ENCODE measurements around the gene SLC34A2. TPM values are rescaled to one million over a fixed set of nuclear protein-coding genes. Genes with fewer than 3 reads are reported as not detected.
A peak's percentile ranks its signal among the peaks of the same experiment; 100 is the strongest.

SLC34A2 gene
- total RNA-seq, 1 donor from 2014 or later: 0.32 TPM

DNA sequence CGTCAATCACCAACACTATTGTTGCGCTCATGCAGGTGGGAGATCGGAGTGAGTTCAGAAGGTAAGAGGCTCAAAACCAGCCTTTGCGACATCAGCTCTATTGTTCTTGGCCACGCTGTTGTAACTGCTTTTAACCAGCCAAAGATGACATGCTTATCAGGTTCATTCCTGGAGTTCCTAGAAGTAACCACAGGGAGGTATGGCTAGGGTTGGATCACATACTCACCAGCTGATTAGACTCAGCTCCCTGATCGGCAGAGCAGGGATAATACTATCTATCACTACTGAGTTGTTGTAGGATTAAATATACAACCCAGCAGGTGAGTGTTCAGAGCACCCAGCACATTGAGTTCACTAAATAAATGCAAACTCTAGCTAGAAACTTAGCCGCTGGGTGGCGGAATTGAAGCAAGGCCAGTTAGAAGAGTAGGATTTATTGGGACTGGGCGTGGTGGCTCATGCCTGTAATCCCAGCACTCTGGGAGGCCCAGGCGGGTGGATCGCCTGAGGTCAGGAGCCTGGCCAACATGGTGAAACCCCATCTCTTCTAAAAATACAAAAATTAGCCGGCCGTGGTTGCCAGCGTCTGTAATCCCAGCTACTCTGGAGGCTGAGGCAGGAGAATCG, 12.4 kb downstream of the SLC34A2 start:
- no peak overlapping the region for H2AFZ ChIP-seq (ENCODE audit: low read depth, low read length)
- no peak for FAIRE-seq
- peaks cover 5% of the 10 kb centered on the region for H3K9me3 Mint-ChIP-seq (ENCODE audit: unreplicated experiment)
- H3K27ac Mint-ChIP-seq (ENCODE audit: unreplicated experiment): no peak overlapping the region
- H3K4me1 ChIP-seq (ENCODE audit: insufficient read depth, low read length): peaks cover 5% of the 10 kb centered on the region
- H3K27me3 ChIP-seq (ENCODE audit: insufficient read depth, low read length): peaks cover 2% of the 10 kb centered on the region
- H3K4me3 Mint-ChIP-seq (ENCODE audit: unreplicated experiment): no peak overlapping the region
- no peak for TF ChIP-seq EZH2 (IDR thresholded peaks at IDR 0.05; ENCODE audit: insufficient read depth, low read length)
- TF ChIP-seq, protein P1, sequence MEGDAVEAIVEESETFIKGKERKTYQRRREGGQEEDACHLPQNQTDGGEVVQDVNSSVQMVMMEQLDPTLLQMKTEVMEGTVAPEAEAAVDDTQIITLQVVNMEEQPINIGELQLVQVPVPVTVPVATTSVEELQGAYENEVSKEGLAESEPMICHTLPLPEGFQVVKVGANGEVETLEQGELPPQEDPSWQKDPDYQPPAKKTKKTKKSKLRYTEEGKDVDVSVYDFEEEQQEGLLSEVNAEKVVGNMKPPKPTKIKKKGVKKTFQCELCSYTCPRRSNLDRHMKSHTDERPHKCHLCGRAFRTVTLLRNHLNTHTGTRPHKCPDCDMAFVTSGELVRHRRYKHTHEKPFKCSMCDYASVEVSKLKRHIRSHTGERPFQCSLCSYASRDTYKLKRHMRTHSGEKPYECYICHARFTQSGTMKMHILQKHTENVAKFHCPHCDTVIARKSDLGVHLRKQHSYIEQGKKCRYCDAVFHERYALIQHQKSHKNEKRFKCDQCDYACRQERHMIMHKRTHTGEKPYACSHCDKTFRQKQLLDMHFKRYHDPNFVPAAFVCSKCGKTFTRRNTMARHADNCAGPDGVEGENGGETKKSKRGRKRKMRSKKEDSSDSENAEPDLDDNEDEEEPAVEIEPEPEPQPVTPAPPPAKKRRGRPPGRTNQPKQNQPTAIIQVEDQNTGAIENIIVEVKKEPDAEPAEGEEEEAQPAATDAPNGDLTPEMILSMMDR (IDR thresholded peaks at IDR 0.05; ENCODE audit: insufficient read depth, low read depth, low read length): no peak
- peak; percentile 63 for DNase-seq (ENCODE audit: low read depth)
- no peaks in the 10 kb centered on the region for H3K36me3 ChIP-seq (ENCODE audit: insufficient read depth, low read length)
- peaks cover 15% of the 10 kb centered on the region for H3K4me1 Mint-ChIP-seq (ENCODE audit: low read depth, unreplicated experiment)
- no peaks in the 10 kb centered on the region for H3K9me3 ChIP-seq (ENCODE audit: insufficient read depth, low read depth, low read length)
- H3K79me2 ChIP-seq (ENCODE audit: insufficient read depth, low read length): no peaks in the 10 kb centered on the region
- H4K20me1 ChIP-seq (ENCODE audit: insufficient read depth, low read length): no peaks in the 10 kb centered on the region
- no peak overlapping the region for H3K4me3 ChIP-seq (ENCODE audit: insufficient read depth, low read depth, low read length)
- H3K27me3 Mint-ChIP-seq (ENCODE audit: low read depth, unreplicated experiment): peaks cover 57% of the 10 kb centered on the region
- no peak overlapping the region for H3K27ac ChIP-seq (ENCODE audit: low read depth, low read length)
- no peak overlapping the region for H3K9ac ChIP-seq (ENCODE audit: low read length)
- no peak overlapping the region for H3K4me2 ChIP-seq (ENCODE audit: low read length)
- H3K36me3 Mint-ChIP-seq (ENCODE audit: low read depth, unreplicated experiment): no peaks in the 10 kb centered on the region

DNA sequence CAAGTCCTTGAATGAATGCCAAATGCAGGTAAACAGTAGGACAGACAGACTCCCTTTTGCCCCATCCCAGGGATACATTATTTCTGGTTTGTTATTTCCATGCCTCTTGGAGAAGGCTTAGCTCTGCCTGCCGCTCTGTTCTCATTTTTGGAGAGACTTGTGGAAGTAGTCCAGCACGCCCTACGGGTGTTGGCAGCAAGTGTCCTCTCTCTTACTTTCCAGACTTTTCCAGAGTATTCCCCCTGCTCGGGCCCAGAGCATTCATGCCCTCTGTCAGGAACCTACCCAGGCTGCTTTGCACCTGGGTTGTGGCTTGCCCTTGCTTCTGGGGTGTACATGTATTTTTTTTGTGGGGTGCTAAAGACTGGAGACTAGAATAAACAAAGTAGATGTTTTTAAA, 15.3 kb downstream of the SLC34A2 start:
- H3K27me3 Mint-ChIP-seq (ENCODE audit: low read depth, unreplicated experiment): peaks cover 47% of the 10 kb centered on the region
- H3K9me3 ChIP-seq (ENCODE audit: insufficient read depth, low read depth, low read length): no peaks in the 10 kb centered on the region
- TF ChIP-seq, protein P1 (IDR thresholded peaks at IDR 0.05; ENCODE audit: insufficient read depth, low read depth, low read length): no peak
- TF ChIP-seq EZH2 (IDR thresholded peaks at IDR 0.05; ENCODE audit: insufficient read depth, low read length): no peak
- no peak overlapping the region for H3K27ac Mint-ChIP-seq (ENCODE audit: unreplicated experiment)
- H3K36me3 ChIP-seq (ENCODE audit: insufficient read depth, low read length): no peaks in the 10 kb centered on the region
- H3K4me1 Mint-ChIP-seq (ENCODE audit: low read depth, unreplicated experiment): peaks cover 7% of the 10 kb centered on the region
- H3K9me3 Mint-ChIP-seq (ENCODE audit: unreplicated experiment): peaks cover 8% of the 10 kb centered on the region
- H3K36me3 Mint-ChIP-seq (ENCODE audit: low read depth, unreplicated experiment): no peaks in the 10 kb centered on the region
- FAIRE-seq: no peak
- H3K4me1 ChIP-seq (ENCODE audit: insufficient read depth, low read length): peaks cover 5% of the 10 kb centered on the region
- H3K4me2 ChIP-seq (ENCODE audit: low read length): no peak overlapping the region
- no peak overlapping the region for H2AFZ ChIP-seq (ENCODE audit: low read depth, low read length)
- no peak overlapping the region for H3K27ac ChIP-seq (ENCODE audit: low read depth, low read length)
- H3K4me3 Mint-ChIP-seq (ENCODE audit: unreplicated experiment): no peak overlapping the region
- no peaks in the 10 kb centered on the region for H3K79me2 ChIP-seq (ENCODE audit: insufficient read depth, low read length)
- H4K20me1 ChIP-seq (ENCODE audit: insufficient read depth, low read length): no peaks in the 10 kb centered on the region
- H3K27me3 ChIP-seq (ENCODE audit: insufficient read depth, low read length): no peaks in the 10 kb centered on the region
- H3K9ac ChIP-seq (ENCODE audit: low read length): no peak overlapping the region
- H3K4me3 ChIP-seq (ENCODE audit: insufficient read depth, low read depth, low read length): no peak overlapping the region
- no peak for DNase-seq (ENCODE audit: low read depth)

DNA sequence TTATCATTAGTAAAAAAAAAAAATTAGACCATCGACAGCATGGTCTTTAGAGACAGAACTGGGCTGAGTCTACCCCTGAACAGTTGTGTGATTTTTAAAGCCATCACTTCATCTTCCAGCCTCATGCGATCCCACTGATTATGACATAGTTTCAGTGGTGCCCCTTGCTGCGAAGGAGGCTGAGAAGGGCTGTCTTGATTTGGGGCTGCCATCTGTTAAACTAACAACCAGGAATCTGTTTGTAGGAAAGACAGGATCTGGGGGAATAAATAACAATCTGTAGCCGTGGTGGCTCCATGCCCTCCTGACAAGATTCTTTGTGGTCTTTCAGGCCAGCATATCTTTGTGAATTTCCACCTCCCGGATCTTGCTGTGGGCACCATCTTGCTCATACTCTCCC, 17.1 kb downstream of the SLC34A2 start:
- H3K27me3 ChIP-seq (ENCODE audit: insufficient read depth, low read length): no peaks in the 10 kb centered on the region
- no peak overlapping the region for H2AFZ ChIP-seq (ENCODE audit: low read depth, low read length)
- H3K79me2 ChIP-seq (ENCODE audit: insufficient read depth, low read length): no peaks in the 10 kb centered on the region
- FAIRE-seq: no peak
- Mint-ChIP-seq H3K27ac (ENCODE audit: unreplicated experiment) (no peak overlapping the region), H3K27me3 (ENCODE audit: low read depth, unreplicated experiment) (peaks cover 61% of the 10 kb centered on the region), H3K9me3 (ENCODE audit: unreplicated experiment) (peaks cover 9% of the 10 kb centered on the region), H3K4me1 (ENCODE audit: low read depth, unreplicated experiment) (peaks cover 4% of the 10 kb centered on the region), H3K36me3 (ENCODE audit: low read depth, unreplicated experiment) (no peaks in the 10 kb centered on the region), H3K4me3 (ENCODE audit: unreplicated experiment) (no peak overlapping the region)
- H4K20me1 ChIP-seq (ENCODE audit: insufficient read depth, low read length): no peaks in the 10 kb centered on the region
- H3K9me3 ChIP-seq (ENCODE audit: insufficient read depth, low read depth, low read length): no peaks in the 10 kb centered on the region
- no peak overlapping the region for H3K9ac ChIP-seq (ENCODE audit: low read length)
- peaks cover under 1% of the 10 kb centered on the region for H3K4me1 ChIP-seq (ENCODE audit: insufficient read depth, low read length)
- TF ChIP-seq EZH2 (IDR thresholded peaks at IDR 0.05; ENCODE audit: insufficient read depth, low read length): no peak
- TF ChIP-seq, protein P1 (IDR thresholded peaks at IDR 0.05; ENCODE audit: insufficient read depth, low read depth, low read length): no peak
- no peak overlapping the region for H3K4me2 ChIP-seq (ENCODE audit: low read length)
- no peak overlapping the region for H3K4me3 ChIP-seq (ENCODE audit: insufficient read depth, low read depth, low read length)
- DNase-seq (ENCODE audit: low read depth): no peak
- H3K27ac ChIP-seq (ENCODE audit: low read depth, low read length): no peak overlapping the region
- no peaks in the 10 kb centered on the region for H3K36me3 ChIP-seq (ENCODE audit: insufficient read depth, low read length)
